Measurements from ENCODE around the gene RBFOX1. TPM values are rescaled to one million over a fixed set of nuclear protein-coding genes. Genes with fewer than 3 reads are reported as not detected.

Gene RBFOX1
- total RNA-seq, 4 donors from 2014 or later: 0.29 to 0.30 TPM; not detected in 2

DNA sequence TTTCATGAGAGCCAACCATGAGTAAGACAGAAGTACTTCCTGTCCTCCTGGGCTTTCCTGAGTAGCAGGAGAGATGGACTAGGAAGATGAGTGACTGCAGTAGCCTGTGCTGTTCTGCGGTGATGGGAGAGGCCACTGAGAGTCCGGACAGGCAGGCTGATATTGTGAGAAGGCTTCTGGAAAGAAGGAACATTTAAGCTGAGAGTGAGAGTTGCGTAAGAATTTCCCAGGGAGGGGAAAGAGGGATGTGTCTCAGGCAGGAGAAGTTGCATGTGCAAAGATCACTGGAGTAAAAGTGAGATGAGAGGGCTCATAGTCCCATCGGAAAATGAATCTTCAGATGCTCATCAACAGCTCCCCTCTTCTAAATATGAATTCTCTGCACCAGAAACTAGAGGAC is 258.3 kb downstream of the RBFOX1 start:
- TF ChIP-seq, protein P1, sequence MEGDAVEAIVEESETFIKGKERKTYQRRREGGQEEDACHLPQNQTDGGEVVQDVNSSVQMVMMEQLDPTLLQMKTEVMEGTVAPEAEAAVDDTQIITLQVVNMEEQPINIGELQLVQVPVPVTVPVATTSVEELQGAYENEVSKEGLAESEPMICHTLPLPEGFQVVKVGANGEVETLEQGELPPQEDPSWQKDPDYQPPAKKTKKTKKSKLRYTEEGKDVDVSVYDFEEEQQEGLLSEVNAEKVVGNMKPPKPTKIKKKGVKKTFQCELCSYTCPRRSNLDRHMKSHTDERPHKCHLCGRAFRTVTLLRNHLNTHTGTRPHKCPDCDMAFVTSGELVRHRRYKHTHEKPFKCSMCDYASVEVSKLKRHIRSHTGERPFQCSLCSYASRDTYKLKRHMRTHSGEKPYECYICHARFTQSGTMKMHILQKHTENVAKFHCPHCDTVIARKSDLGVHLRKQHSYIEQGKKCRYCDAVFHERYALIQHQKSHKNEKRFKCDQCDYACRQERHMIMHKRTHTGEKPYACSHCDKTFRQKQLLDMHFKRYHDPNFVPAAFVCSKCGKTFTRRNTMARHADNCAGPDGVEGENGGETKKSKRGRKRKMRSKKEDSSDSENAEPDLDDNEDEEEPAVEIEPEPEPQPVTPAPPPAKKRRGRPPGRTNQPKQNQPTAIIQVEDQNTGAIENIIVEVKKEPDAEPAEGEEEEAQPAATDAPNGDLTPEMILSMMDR (IDR thresholded peaks at IDR 0.05): no peak
- no peak for TF ChIP-seq POLR2A (IDR thresholded peaks at IDR 0.05)

DNA sequence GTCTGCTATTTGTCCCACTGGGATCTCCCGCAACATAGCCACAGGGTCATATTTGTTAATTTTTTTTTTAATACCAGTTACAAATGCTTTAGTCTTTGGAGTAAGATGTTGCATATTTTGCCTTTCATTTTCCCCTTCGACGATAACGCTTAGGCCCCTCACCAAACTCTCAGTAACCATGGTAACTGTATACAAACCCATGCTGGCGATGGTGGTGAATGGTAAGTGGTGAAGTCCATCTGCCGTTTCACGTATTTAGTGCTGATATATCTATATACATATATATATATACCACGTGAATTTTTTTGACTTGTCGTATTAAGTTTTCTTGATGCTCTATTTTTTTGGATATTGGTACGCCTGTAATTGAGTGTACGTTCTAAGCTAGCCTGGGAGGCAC is 263.7 kb downstream of the RBFOX1 start:
- no peak for DNase-seq (ENCODE audit: low spot score in 2 of 2)
- WGBS, 2 donors: 87 to 89% methylated on average over 11 of the region's 11 CpGs
- no peak overlapping the region for H3K4me3 ChIP-seq (ENCODE audit: low read depth, poor library complexity, severe bottlenecking)
- TF ChIP-seq POLR2A (IDR thresholded peaks at IDR 0.05): no peak
- TF ChIP-seq, protein P1 (IDR thresholded peaks at IDR 0.05): no peak
- intact Hi-C loops (cut with DNase I; ENCODE audit: low total_unique reads): no loop called here

More for the DNA sequence above, 258.3 kb downstream of the RBFOX1 start:
- H3K4me3 ChIP-seq (ENCODE audit: low read depth, poor library complexity, severe bottlenecking): no peak overlapping the region
- 75 to 84% methylated on average over 4 of the region's 4 CpGs for WGBS, 2 donors
- no peak for DNase-seq (ENCODE audit: low spot score in 2 of 2)
- intact Hi-C loops (cut with DNase I; ENCODE audit: low total_unique reads): no loop called here

DNA sequence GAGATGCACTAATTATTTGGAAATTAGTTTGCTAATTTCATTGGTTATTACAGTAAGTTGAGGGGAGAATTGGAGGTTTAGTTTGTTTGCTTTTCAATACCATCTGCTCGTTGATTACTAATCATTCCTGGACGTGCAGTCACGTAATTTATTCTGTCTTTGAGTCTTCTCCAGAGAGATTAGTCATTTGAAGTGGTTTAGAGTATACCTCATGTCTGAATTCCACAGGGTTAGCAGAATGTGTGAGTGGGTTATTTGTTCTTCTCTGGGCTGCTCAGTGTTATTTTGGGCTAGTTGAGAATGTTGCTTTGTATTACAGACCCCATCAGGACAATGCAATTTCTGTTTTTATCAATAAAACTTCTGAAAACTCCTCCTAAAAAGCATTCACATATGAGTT is 265.0 kb downstream of the RBFOX1 start:
- TF ChIP-seq, protein P1 (IDR thresholded peaks at IDR 0.05): no peak
- TF ChIP-seq POLR2A (IDR thresholded peaks at IDR 0.05): no peak
- no peak for DNase-seq (ENCODE audit: low spot score in 2 of 2)
- H3K4me3 ChIP-seq (ENCODE audit: low read depth, poor library complexity, severe bottlenecking): no peak overlapping the region
- intact Hi-C loops (cut with DNase I; ENCODE audit: low total_unique reads): no loop called here
- 21 to 26% methylated on average over 3 of the region's 3 CpGs for WGBS, 2 donors

DNA sequence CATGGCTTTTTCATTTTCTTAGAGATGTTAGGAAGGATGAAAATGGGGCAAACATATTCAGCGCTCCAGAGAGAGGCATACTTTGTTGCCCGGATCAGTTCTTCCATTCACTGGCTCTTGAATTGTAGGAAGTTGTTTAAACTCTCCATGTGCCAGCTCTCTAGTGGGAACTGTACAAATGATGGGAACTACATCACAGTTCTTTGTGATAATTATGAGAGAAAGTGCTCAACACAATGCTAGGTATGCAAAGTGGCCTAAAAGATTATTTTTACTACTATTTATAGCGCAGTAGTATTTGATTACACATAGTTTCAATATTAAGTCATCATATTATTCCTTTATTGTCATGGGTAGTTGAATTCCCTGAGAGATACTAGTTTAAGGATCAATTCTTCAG is 268.5 kb downstream of the RBFOX1 start:
- TF ChIP-seq, protein P1 (IDR thresholded peaks at IDR 0.05): no peak
- no peak for TF ChIP-seq POLR2A (IDR thresholded peaks at IDR 0.05)
- intact Hi-C loops (cut with DNase I; ENCODE audit: low total_unique reads): no loop called here
- 81 to 87% methylated on average over 3 of the region's 3 CpGs for WGBS, 2 donors
- H3K4me3 ChIP-seq (ENCODE audit: low read depth, poor library complexity, severe bottlenecking): no peak overlapping the region
- no peak for DNase-seq (ENCODE audit: low spot score in 2 of 2)

DNA sequence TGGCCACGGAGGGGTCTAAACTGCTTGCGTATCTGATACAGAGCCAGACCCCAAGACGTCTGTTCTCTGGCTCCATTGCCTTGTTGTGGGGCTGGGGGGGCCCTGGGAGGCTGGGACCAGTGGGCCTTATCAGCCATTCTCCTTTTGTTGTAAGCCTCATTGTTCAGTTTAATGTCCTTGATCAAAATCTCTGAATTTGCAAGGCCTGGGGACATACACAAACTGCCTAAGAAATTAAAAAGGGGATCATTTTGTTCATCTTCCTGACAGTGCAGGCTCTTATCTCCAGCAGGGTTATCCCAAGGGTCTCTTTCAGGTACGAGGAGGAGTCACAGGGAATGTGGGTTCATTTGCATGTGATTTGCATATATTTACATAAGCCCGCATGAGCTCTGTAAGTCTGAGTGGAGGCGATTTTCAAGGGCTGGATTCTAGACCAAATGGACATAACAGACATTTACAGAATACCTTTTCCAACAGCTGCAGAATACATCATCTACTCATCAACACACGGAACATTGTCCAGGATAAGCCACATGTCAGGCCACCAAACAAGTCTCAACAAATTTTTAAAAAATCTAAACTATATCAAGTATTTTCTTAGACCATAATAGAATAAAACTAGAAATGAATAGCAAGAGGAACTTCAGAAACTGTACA is 269.8 kb downstream of the RBFOX1 start:
- 73 to 75% methylated on average over 7 of the region's 7 CpGs for WGBS, 2 donors
- no peak for TF ChIP-seq POLR2A (IDR thresholded peaks at IDR 0.05)
- TF ChIP-seq, protein P1 (IDR thresholded peaks at IDR 0.05): no peak
- H3K4me3 ChIP-seq (ENCODE audit: low read depth, poor library complexity, severe bottlenecking): no peak overlapping the region
- DNase-seq (ENCODE audit: low spot score in 2 of 2): no peak
- intact Hi-C loops (cut with DNase I; ENCODE audit: low total_unique reads): no loop called here

DNA sequence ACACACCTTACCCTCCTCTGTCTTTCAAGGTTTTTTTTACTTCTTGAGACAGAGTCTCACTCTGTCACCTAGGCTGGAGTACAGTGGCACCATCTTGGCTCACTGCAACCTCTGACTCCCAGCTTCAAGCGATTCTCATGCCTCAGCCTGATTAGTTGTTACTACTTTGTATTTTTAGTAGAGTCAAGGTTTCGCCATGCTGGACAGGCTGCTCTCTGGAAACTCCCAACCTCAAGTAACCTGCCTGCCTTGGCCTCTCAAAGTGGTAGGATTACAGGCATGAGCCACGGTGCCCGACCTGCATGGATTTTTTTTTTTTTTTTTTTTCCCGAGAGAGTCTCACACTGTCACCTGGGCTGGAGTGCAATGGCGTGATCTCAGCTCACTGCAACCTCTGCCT is 273.2 kb downstream of the RBFOX1 start:
- WGBS, 2 donors: 84 to 90% methylated on average over 6 of the region's 6 CpGs
- TF ChIP-seq POLR2A (IDR thresholded peaks at IDR 0.05): no peak
- TF ChIP-seq, protein P1 (IDR thresholded peaks at IDR 0.05): no peak
- intact Hi-C loops (cut with DNase I; ENCODE audit: low total_unique reads): no loop called here
- H3K4me3 ChIP-seq (ENCODE audit: low read depth, poor library complexity, severe bottlenecking): no peak overlapping the region
- DNase-seq (ENCODE audit: low spot score in 2 of 2): no peak

Measured in lower leg skin (tissue), 4 donors.